ENCODE results near the gene MYL2. TPM values are rescaled to one million over a fixed set of nuclear protein-coding genes. Genes with fewer than 3 reads are reported as not detected.
"Not testable (repeated sequence)": the region's sequence is repeated elsewhere in the genome, so short reads cannot be mapped to it uniquely, and the experiment has no call there.

Gene MYL2, protein sequence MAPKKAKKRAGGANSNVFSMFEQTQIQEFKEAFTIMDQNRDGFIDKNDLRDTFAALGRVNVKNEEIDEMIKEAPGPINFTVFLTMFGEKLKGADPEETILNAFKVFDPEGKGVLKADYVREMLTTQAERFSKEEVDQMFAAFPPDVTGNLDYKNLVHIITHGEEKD
- total RNA-seq (2014; rRNA removed; shearing (Covaris generic)) = not detected in 2 replicates
- not detected in 2 replicates for polyA plus RNA-seq (2015; cell fraction: cytosol; rRNA removed)
- polyA plus RNA-seq (2015; cell fraction: nucleus; rRNA removed) = not detected in 2 replicates

- in situ Hi-C loops (cut with HindIII; ENCODE audit: low pct_unique_long_range_greater_than_20kb, low sequenced_read_pairs) = no loop called here
- no peak for DNase-seq (ENCODE audit: low read depth, low spot score)
These were observed at the start of gene MYL2 for GRCh38 chr12:110920324-110920910. MYL2 (minus strand) TSS chr12:110920579; CDS start chr12:110920529, 50 bp downstream.

- in situ Hi-C loops (cut with HindIII; ENCODE audit: low pct_unique_long_range_greater_than_20kb, low sequenced_read_pairs) = no loop called here
- DNase-seq (ENCODE audit: low read depth, low spot score) = no peak
These were observed 45.8 kb upstream of the MYL2 start for GRCh38 chr12:110966081-110966760.

- in situ Hi-C loops (cut with HindIII; ENCODE audit: low pct_unique_long_range_greater_than_20kb, low sequenced_read_pairs) = no loop called here
- DNase-seq (ENCODE audit: low read depth, low spot score) = no peak
These were observed 45.2 kb upstream of the MYL2 start for GRCh38 chr12:110965574-110965973.

- in situ Hi-C loops (cut with HindIII; ENCODE audit: low pct_unique_long_range_greater_than_20kb, low sequenced_read_pairs) = no loop called here
- DNase-seq (ENCODE audit: low read depth, low spot score) = no peak
These were observed 40.4 kb upstream of the MYL2 start for GRCh38 chr12:110960795-110961194.

DNA sequence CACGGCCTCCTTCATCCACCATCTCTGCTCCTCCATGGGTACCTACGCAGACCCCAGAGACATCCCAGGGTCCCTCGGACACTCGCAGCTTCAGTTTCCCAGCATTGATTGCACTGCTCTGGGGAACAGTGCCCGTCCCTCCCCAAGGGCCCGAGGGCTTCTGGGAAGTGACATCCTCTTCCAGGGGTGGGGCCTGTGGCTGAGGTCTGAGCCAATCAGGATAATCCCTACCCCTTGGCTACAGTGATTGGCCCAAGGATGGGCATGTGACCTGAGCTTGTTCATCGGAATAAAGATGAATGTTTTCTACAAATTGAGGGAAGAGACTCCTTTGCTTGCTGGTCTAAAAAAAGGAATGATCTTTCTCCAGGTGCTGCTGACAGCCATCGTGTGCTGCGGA is 37.3 kb upstream of the MYL2 start:
- DNase-seq (ENCODE audit: low read depth, low spot score) = no peak
- in situ Hi-C loops (cut with HindIII; ENCODE audit: low pct_unique_long_range_greater_than_20kb, low sequenced_read_pairs) = no loop called here

GRCh38 chr12:110957159-110957558 is 36.8 kb upstream of the MYL2 start:
- no peak for DNase-seq (ENCODE audit: low read depth, low spot score)
- in situ Hi-C loops (cut with HindIII; ENCODE audit: low pct_unique_long_range_greater_than_20kb, low sequenced_read_pairs) = no loop called here

GRCh38 chr12:110950867-110951266 is 30.5 kb upstream of the MYL2 start:
- in situ Hi-C loops (cut with HindIII; ENCODE audit: low pct_unique_long_range_greater_than_20kb, low sequenced_read_pairs); DNase-seq (ENCODE audit: low read depth, low spot score): not testable (repeated sequence)

DNA sequence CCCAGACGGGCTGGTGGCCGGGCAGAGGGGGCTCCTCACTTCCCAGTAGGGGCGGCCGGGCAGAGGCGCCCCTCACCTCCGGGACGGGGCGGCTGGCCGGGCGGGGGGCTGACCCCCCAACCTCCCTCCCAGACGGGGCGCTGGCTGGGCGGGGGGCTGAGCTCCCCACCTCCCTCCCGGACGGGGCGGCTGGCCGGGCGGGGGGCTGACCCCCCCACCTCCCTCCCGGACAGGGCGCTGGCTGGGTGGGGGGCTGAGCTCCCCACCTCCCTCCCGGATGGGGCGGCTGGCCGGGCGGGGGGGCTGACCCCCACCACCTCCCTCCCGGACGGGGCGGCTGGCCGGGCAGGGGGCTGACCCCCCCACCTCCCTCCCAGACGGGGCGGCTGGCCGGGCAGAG is 30.1 kb upstream of the MYL2 start:
- in situ Hi-C loops (cut with HindIII; ENCODE audit: low pct_unique_long_range_greater_than_20kb, low sequenced_read_pairs); DNase-seq (ENCODE audit: low read depth, low spot score): not testable (repeated sequence)

DNA sequence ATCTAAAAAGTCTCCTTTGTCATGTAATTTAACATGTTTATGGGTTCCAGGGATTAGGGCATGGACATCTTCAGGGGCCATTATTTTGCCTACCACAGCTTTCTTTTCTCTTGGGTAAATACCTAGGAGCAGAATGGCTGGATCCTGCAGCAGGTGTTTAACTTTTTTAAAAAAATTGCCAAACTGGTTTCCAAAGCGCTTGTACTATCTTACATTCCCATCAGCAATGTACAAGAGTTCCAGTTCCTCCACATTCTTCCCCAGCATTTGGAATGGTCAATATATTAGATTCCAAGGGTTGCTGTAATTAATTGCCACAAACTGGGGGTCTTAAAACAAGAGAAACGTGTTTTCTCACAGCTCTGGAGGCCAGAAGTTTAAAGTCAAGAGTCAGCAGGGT is 27.7 kb upstream of the MYL2 start:
- no peak for DNase-seq (ENCODE audit: low read depth, low spot score)
- in situ Hi-C loops (cut with HindIII; ENCODE audit: low pct_unique_long_range_greater_than_20kb, low sequenced_read_pairs) = no loop called here

- in situ Hi-C loops (cut with HindIII; ENCODE audit: low pct_unique_long_range_greater_than_20kb, low sequenced_read_pairs) = no loop called here
- no peak for DNase-seq (ENCODE audit: low read depth, low spot score)
These were observed 23.0 kb upstream of the MYL2 start for GRCh38 chr12:110943373-110943772.

DNA sequence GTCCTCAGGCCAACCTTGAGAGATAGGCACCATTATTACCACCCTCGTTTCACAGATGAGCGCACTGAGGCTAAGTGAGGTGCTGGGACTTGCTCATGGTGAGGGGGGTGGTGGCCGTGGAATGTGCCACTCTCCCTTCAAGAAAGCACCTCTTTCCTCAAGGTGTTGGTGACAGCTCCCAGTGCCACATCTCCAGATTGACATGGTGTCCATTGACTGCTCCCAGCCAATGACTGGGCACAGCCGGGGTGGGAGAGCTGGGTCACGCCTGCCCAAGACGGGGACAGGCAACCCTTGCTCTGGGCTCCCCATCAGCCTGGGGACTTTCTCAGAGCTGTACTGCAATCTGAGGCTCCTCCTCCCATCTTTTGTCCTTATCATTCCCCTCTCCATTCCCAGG is 21.0 kb upstream of the MYL2 start:
- in situ Hi-C loops (cut with HindIII; ENCODE audit: low pct_unique_long_range_greater_than_20kb, low sequenced_read_pairs) = no loop called here
- no peak for DNase-seq (ENCODE audit: low read depth, low spot score)

DNA sequence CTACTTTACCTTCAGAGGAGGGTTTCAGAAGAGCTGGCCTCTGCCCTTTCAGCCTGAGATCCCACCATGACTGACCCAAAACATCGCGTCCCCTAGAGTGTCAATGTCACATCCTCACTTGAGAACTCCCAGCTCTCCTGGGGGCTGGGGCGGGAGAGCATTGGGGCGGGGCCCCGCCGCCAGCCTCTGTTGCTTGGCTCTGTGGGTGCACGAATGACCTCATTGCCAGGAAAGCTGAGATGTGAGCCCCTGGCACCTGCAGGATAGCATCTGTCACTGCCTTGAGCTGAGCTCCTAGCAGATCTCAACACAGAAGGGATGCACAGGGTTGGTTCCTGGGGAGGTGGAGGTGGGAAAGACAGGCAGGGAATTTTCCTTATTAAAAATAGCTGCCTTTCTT is 20.6 kb upstream of the MYL2 start:
- no peak for DNase-seq (ENCODE audit: low read depth, low spot score)
- in situ Hi-C loops (cut with HindIII; ENCODE audit: low pct_unique_long_range_greater_than_20kb, low sequenced_read_pairs) = no loop called here

- DNase-seq (ENCODE audit: low read depth, low spot score) = no peak
- in situ Hi-C loops (cut with HindIII; ENCODE audit: low pct_unique_long_range_greater_than_20kb, low sequenced_read_pairs) = no loop called here
These were observed 19.9 kb upstream of the MYL2 start for GRCh38 chr12:110940296-110940695.

DNA sequence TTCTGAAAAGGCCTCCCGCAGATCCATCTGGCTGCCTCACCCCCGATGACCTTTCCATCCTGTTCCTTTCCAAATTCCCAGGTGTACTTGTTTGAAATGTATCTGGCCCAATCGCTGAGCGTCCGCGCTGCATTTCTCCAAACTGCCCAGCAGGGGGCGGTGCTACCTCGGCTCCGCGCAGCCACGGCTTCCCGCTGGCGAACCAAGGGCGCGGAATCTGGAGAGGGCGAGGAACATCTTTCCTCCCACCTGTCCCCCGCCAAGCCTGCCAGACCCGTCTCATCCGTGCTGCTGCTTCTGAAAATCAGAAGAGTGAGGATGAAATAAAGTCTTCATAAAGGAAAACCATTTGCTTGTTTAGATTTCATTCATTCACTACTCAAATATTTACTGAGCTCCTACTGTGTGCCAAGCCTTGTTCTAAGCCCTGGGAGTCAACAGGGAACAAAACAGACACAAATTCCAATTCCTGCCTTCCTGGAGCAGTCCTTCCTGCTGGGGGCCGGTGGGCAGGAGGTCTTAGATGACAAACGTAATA is 16.8 kb upstream of the MYL2 start:
- peak; percentile 52 for DNase-seq (ENCODE audit: low read depth, low spot score)
- in situ Hi-C loops (cut with HindIII; ENCODE audit: low pct_unique_long_range_greater_than_20kb, low sequenced_read_pairs) = no loop called here

GRCh38 chr12:110936367-110937103 is 16.2 kb upstream of the MYL2 start:
- in situ Hi-C loops (cut with HindIII; ENCODE audit: low pct_unique_long_range_greater_than_20kb, low sequenced_read_pairs) = no loop called here
- DNase-seq (ENCODE audit: low read depth, low spot score) = no peak

DNA sequence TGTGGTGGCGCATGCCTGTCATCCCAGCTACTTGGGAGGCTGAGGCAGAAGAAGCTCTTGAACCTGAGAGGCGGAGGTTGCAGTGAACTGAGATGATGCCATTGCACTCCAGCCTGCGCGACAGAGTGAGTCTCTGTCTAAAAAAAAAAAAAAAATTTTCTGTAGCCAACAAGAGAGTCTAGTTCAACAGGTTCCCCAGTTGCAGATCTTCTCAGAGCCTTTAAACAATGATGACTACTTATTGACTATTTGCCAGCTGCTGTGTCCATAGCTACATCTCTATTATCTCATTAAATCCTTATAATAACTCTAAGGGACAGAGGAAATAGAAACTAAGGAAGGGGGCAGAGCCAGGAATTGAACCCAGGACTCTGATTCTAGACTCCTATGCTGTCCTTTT is 15.2 kb upstream of the MYL2 start:
- in situ Hi-C loops (cut with HindIII; ENCODE audit: low pct_unique_long_range_greater_than_20kb, low sequenced_read_pairs) = no loop called here
- DNase-seq (ENCODE audit: low read depth, low spot score) = no peak

GRCh38 chr12:110934093-110934852 is 13.9 kb upstream of the MYL2 start:
- DNase-seq (ENCODE audit: low read depth, low spot score) = no peak
- in situ Hi-C loops (cut with HindIII; ENCODE audit: low pct_unique_long_range_greater_than_20kb, low sequenced_read_pairs) = no loop called here
